Panc1 (cell line): Measurements from ENCODE around the gene SLC36A4. TPM values are rescaled to one million over a fixed set of nuclear protein-coding genes. Genes with fewer than 3 reads are reported as not detected.
A peak's percentile ranks its signal among the peaks of the same experiment; 100 is the strongest.
"Not testable (repeated sequence)": the region's sequence is repeated elsewhere in the genome, so short reads cannot be mapped to it uniquely, and the experiment has no call there.

Experiments
- ATAC-seq: fragments of 200-7000 bp; cut with Tn5 transposase; 2 replicates; pipeline ENCODE4 v1.9.1; 2020; ENCODE audit warnings: mild to moderate bottlenecking, moderate library complexity
- BruUV-seq: library from RNA; stranded (reverse); fragments of 400-500 nt; replicated peaks from 2 replicates; lab custom pipeline; 2021; lab: Mats Ljungman, UMichigan
- CTCF ChIA-PET: fragments of 300-600 bp; sonication (Branson Sonifier 250); formaldehyde crosslinking; loops from one replicate; lab custom pipeline; 2022; ENCODE audit warnings: antibody characterized with exemption; lab: Charles Lee
- POLR2A ChIA-PET: fragments of 300-600 bp; sonication (Branson Sonifier 250); formaldehyde crosslinking; loops from one replicate; lab custom pipeline; 2022; ENCODE audit warnings: antibody characterized with exemption; lab: Charles Lee
- DNase-seq: peaks from one replicate; pipeline ENCODE4 v3.0.0-alpha.2; 2010; ENCODE audit warnings: low read depth, low spot score
- H3K27ac ChIP-seq: 2 replicates; pipeline ENCODE4 v1.5.1; 2011; ENCODE audit warnings: mild to moderate bottlenecking, low read length, inconsistent platforms
- H3K27me3 ChIP-seq: fragments of 200-500 bp; sonication (Bioruptor generic); 2 replicates; pipeline ENCODE4 v1.6.0; 2014; ENCODE audit warnings: low read length, inconsistent platforms; ENCODE audit not compliant: control insufficient read depth, insufficient read depth
- H3K36me3 ChIP-seq: fragments of 200-500 bp; sonication (Bioruptor generic); 2 replicates; pipeline ENCODE4 v1.5.1; 2014; ENCODE audit warnings: inconsistent platforms, mild to moderate bottlenecking, low read length, moderate library complexity; ENCODE audit not compliant: control insufficient read depth, insufficient read depth
- H3K4me1 ChIP-seq: 2 replicates; pipeline ENCODE4 v1.5.1; 2011; ENCODE audit warnings: inconsistent platforms, mild to moderate bottlenecking, low read length, moderate library complexity; ENCODE audit not compliant: control insufficient read depth, insufficient read depth
- H3K4me3 ChIP-seq, 2 experiments: 2 replicates each; pipeline ENCODE4 v1.5.1; 2011 to 2012; ENCODE audit warnings: low read depth in 2 of 2, low read length in 2 of 2, mild to moderate bottlenecking in 2 of 2, inconsistent platforms in 1 of 2, moderate library complexity in 1 of 2
- H3K9me3 ChIP-seq: fragments of 200-500 bp; sonication (Bioruptor generic); 2 replicates; pipeline ENCODE4 v1.5.1; 2014; ENCODE audit warnings: low read depth, mild to moderate bottlenecking, inconsistent platforms, low read length, moderate library complexity; ENCODE audit not compliant: control insufficient read depth, insufficient read depth
- POLR2AphosphoS5 ChIP-seq: IDR thresholded peaks from 2 replicates; pipeline ENCODE4 v1.6.1; 2012; ENCODE audit warnings: mild to moderate bottlenecking, low read depth, low read length, moderate library complexity
- SIN3A ChIP-seq: IDR thresholded peaks from 2 replicates; pipeline ENCODE4 v1.6.1; 2012; ENCODE audit warnings: low read depth, mild to moderate bottlenecking, low read length, moderate library complexity, borderline replicate concordance; ENCODE audit not compliant: insufficient read depth
- TCF7L2 ChIP-seq: IDR thresholded peaks from 2 replicates; pipeline ENCODE4 v1.6.1; 2011; ENCODE audit warnings: mild to moderate bottlenecking, low read depth, low read length, inconsistent platforms
- in situ Hi-C: cut with HindIII; loops from 2 replicates; pipeline ENCODE4 v1.10.0; 2016; ENCODE audit warnings: low sequenced_read_pairs, low pct_unique_long_range_greater_than_20kb
- intact Hi-C: fragments of 100-400 bp; cut with micrococcal nuclease; formaldehyde crosslinking; loops from one replicate; pipeline ENCODE4 v1.10.0; 2022; ENCODE audit not compliant: unreplicated experiment
- total RNA-seq: library from RNA; stranded (reverse); gene quantifications from one replicate; pipeline ENCODE4 v1.2.1, GENCODE V29; 2021; ENCODE audit not compliant: unreplicated experiment
- TF ChIP-seq, protein P1 (sequence below): fragments of 450-650 bp; IDR thresholded peaks from 2 replicates; pipeline ENCODE4 v1.5.1; 2017; ENCODE audit warnings: mild to moderate bottlenecking
- TF ChIP-seq, protein P2 (sequence below), 2 experiments: IDR thresholded peaks; 2 replicates each; pipeline ENCODE4 v1.6.1; 2011 to 2012; ENCODE audit warnings: low read depth in 2 of 2, control low read depth in 1 of 2, low read length in 1 of 2, mild to moderate bottlenecking in 1 of 2, moderate library complexity in 1 of 2; ENCODE audit not compliant: insufficient read depth in 1 of 2

SLC36A4 gene
- total RNA-seq, 1 experiment from 2014 or later: 30.3 TPM

DNA sequence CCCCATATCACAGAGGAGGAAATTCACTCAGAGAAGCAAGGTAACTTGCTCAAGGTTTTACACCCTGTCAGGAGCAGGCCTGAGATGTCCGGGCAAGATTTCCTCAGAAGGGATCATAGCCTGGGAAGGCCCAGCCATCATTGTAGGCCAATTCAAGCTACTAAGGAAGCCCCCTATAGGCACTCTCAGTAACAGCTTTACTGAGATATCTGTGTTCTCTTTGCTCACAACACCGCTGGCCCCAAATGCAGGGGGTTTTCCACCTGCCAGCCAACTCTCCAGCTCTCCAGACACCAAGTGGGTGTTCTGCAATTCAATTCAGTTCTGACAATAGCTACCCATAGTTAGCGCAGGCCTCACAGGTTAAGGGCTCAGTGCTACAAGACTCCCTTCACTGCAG is 84.0 kb downstream of the SLC36A4 start:
- ChIA-PET CTCF (no interaction called here), POLR2A (no interaction called here)
- no peak for DNase-seq
- TF ChIP-seq POLR2AphosphoS5: no peak
- TF ChIP-seq, protein P1, sequence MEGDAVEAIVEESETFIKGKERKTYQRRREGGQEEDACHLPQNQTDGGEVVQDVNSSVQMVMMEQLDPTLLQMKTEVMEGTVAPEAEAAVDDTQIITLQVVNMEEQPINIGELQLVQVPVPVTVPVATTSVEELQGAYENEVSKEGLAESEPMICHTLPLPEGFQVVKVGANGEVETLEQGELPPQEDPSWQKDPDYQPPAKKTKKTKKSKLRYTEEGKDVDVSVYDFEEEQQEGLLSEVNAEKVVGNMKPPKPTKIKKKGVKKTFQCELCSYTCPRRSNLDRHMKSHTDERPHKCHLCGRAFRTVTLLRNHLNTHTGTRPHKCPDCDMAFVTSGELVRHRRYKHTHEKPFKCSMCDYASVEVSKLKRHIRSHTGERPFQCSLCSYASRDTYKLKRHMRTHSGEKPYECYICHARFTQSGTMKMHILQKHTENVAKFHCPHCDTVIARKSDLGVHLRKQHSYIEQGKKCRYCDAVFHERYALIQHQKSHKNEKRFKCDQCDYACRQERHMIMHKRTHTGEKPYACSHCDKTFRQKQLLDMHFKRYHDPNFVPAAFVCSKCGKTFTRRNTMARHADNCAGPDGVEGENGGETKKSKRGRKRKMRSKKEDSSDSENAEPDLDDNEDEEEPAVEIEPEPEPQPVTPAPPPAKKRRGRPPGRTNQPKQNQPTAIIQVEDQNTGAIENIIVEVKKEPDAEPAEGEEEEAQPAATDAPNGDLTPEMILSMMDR: peak; percentile 12; the same call in 1 of the 2 replicates
- no peak overlapping the region for H3K4me3 ChIP-seq
- H3K36me3 ChIP-seq: no peaks in the 10 kb centered on the region
- peaks cover 6% of the 10 kb centered on the region for H3K27me3 ChIP-seq
- no peak overlapping the region for H3K27ac ChIP-seq
- H3K4me1 ChIP-seq: no peaks in the 10 kb centered on the region
- in situ Hi-C loops: no loop called here
- intact Hi-C loops: no loop called here
- H3K9me3 ChIP-seq: no peaks in the 10 kb centered on the region
- no TSS peak for BruUV-seq
- no peak for ATAC-seq

DNA sequence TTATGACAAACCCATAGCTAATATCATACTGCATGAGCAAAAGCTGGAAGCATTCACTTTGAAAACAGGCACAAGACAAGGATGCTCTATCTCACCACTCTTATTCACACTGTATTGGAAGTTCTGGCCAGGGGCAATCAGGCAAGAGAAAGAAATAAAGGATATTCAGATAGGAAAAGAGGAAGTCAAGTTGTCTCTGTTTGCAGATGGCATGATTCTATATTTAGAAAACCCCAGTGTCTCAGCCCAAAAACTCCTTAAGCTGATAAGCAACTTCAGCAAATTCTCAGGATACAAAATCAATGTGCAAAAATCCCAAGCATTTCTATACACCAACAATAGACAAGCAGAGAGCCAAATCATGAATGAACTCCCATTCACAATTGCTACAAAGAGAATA is 86.6 kb downstream of the SLC36A4 start:
- H3K27me3 ChIP-seq, DNase-seq, BruUV-seq, intact Hi-C loops, ATAC-seq, H3K4me1 ChIP-seq, H3K9me3 ChIP-seq, H3K27ac ChIP-seq, POLR2A ChIA-PET, H3K4me3 ChIP-seq, H3K36me3 ChIP-seq, CTCF ChIA-PET, in situ Hi-C loops: not testable (repeated sequence)

DNA sequence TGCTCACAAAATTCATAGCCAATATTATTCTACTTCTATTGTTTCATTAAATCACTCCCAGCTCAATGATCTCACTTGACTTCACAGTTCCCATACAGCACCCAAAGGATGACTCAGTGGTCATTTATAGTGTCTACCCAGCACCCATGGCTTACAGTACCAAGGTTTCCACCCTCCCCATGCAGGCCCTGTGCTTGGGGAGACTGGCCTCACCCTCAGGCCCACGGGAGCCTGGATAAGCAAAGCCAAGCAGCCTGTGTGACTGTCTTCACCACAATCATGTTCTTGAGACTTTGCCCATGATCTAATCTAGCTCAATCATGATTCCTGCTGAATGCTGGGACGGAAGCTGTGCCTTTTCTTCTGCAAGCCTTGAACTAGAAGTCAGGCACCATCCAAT is 97.6 kb downstream of the SLC36A4 start:
- CTCF ChIA-PET: interaction anchor here (0.6 kb wide), 1 partner anchor 204 kb away, joined by 3 read pairs; no protein-coding TSS in a partner anchor

DNA sequence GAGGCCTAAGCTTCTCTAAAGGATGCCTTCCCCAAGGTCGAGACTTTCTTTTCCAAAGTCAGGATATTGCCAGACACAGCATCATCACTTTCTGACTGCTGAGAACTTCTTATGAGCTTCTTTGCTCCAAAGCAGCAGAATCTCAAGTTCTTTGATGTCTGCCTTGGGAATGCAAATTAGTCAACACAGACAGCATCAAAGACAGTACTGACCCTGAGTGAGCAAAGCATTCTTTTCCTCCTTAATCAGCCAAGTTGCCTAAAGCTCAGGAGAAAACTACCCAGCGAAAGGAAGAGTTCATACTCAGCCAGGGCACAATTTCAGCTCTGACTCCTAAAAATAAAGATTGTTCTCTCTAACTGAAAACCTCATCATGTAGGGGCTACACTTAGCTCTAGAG is 98.0 kb downstream of the SLC36A4 start:
- ATAC-seq (no peak), DNase-seq (no peak)
- no peak overlapping the region for H3K27ac ChIP-seq
- no TSS peak for BruUV-seq
- in situ Hi-C loops: no loop called here
- no peaks in the 10 kb centered on the region for H3K36me3 ChIP-seq
- H3K4me3 ChIP-seq: no peak overlapping the region
- ChIA-PET CTCF (interaction anchor here (0.6 kb wide), 1 partner anchor 204 kb away, joined by 3 read pairs; no protein-coding TSS in a partner anchor), POLR2A (no interaction called here)
- TF ChIP-seq TCF7L2: no peak
- TF ChIP-seq POLR2AphosphoS5: no peak
- no peak for TF ChIP-seq SIN3A
- TF ChIP-seq, protein P2, sequence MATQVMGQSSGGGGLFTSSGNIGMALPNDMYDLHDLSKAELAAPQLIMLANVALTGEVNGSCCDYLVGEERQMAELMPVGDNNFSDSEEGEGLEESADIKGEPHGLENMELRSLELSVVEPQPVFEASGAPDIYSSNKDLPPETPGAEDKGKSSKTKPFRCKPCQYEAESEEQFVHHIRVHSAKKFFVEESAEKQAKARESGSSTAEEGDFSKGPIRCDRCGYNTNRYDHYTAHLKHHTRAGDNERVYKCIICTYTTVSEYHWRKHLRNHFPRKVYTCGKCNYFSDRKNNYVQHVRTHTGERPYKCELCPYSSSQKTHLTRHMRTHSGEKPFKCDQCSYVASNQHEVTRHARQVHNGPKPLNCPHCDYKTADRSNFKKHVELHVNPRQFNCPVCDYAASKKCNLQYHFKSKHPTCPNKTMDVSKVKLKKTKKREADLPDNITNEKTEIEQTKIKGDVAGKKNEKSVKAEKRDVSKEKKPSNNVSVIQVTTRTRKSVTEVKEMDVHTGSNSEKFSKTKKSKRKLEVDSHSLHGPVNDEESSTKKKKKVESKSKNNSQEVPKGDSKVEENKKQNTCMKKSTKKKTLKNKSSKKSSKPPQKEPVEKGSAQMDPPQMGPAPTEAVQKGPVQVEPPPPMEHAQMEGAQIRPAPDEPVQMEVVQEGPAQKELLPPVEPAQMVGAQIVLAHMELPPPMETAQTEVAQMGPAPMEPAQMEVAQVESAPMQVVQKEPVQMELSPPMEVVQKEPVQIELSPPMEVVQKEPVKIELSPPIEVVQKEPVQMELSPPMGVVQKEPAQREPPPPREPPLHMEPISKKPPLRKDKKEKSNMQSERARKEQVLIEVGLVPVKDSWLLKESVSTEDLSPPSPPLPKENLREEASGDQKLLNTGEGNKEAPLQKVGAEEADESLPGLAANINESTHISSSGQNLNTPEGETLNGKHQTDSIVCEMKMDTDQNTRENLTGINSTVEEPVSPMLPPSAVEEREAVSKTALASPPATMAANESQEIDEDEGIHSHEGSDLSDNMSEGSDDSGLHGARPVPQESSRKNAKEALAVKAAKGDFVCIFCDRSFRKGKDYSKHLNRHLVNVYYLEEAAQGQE (IDR thresholded peaks at IDR 0.05; ENCODE audit: insufficient read depth in 1 of 2, low read depth in 2 of 2, low read length in 1 of 2): no peak
- TF ChIP-seq, protein P1: no peak
- no peaks in the 10 kb centered on the region for H3K27me3 ChIP-seq
- no peaks in the 10 kb centered on the region for H3K4me1 ChIP-seq
- 0 out of 2 replicates have a peak, but pooled peaks cover 7% of the 10 kb centered on the region for H3K9me3 ChIP-seq
- intact Hi-C loops: no loop called here

More for the DNA sequence above, 97.6 kb downstream of the SLC36A4 start:
- DNase-seq (no peak), ATAC-seq (no peak)
- POLR2A ChIA-PET: no interaction called here
- Histone ChIP-seq H3K4me3 (no peak overlapping the region), H3K36me3 (no peaks in the 10 kb centered on the region), H3K4me1 (no peaks in the 10 kb centered on the region), H3K27me3 (no peaks in the 10 kb centered on the region), H3K9me3 (0 out of 2 replicates have a peak, but pooled peaks cover 3% of the 10 kb centered on the region), H3K27ac (no peak overlapping the region)
- in situ Hi-C loops (no loop called here), intact Hi-C loops (no loop called here)
- no peak for TF ChIP-seq SIN3A
- no TSS peak for BruUV-seq
